Measurements from ENCODE around the gene LPP. TPM values are rescaled to one million over a fixed set of nuclear protein-coding genes. Genes with fewer than 3 reads are reported as not detected.

Gene LPP
- polyA plus RNA-seq, 4 donors: 17.0 to 31.8 (median 24.2) TPM

- no peak for DNase-seq (ENCODE audit: low read depth in 4 of 4, low spot score in 2 of 4)
Measured at GRCh38 chr3:188788621-188789081, 634.7 kb downstream of the LPP start.

DNA sequence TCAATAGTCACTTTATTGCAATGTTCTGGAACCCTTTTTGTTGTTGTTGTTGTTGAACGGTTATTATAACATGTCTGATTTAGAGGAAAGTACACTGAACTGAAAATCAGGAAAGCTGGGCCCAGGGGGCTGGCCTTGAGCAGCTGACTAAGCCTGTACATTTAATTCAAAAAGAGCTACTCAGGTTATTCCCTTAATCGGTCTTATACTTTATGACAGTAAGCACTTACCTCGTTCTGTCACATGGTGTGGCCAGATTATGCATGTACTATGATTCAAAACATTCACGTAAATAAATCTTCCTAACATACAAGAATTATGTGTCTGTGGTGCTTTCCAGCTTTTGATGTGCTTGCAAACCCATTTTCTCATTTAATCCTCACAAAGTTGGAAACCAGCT is 635.3 kb downstream of the LPP start:
- no peak for DNase-seq (ENCODE audit: low read depth in 4 of 4, low spot score in 2 of 4)

DNA sequence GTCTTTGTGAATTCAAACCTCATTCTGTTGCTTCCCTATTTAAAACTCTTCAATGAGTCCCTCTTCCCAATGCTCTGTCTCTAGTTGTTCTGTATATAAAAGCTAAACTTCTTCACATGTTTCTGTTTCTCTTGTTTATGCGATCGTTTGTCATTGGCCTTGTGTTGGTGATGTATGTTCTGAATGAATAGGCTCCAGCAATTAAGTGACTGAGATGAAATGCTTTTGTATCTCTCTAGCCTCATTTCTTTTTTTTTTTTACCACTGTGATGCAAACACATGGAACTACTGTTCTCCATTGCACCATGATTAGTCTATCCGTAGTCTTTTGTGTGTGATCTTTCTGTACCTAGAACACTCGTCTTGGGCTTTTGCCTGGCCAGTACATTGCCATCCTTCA is 637.4 kb downstream of the LPP start:
- DNase-seq (ENCODE audit: low read depth in 4 of 4, low spot score in 2 of 4): no peak

- no peak for DNase-seq (ENCODE audit: low read depth in 4 of 4, low spot score in 2 of 4)
Measured at GRCh38 chr3:188792793-188793192, 638.8 kb downstream of the LPP start.

GRCh38 chr3:188796122-188796631 is 642.2 kb downstream of the LPP start:
- no peak for DNase-seq (ENCODE audit: low read depth in 4 of 4, low spot score in 2 of 4)

DNA sequence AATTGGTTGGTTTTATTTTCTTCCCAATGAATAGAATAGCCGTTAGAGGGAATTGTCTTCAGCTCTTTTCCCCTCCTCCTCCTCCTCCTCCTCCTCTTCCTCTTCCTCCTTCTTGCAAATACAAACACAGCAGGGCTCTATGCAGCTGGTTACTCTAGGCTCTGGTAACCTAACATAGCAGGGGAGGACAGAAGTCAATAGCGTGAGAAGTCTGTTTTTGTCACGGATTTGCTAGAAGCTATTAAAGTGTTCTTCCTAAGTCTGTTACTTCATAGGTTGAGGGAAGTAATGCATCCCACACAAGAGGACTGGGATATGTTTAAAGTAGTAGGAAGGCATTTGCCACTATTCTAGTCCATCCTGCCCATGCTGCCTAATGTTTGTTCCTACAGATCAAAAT is 643.1 kb downstream of the LPP start:
- no peak for DNase-seq (ENCODE audit: low read depth in 4 of 4, low spot score in 2 of 4)

GRCh38 chr3:188798556-188799145 is 644.7 kb downstream of the LPP start:
- DNase-seq (ENCODE audit: low read depth in 4 of 4, low spot score in 2 of 4): peak in 1 of 4 donors; percentile 27

- DNase-seq (ENCODE audit: low read depth in 4 of 4, low spot score in 2 of 4): no peak
Measured at GRCh38 chr3:188801393-188801792, 647.4 kb downstream of the LPP start.

DNA sequence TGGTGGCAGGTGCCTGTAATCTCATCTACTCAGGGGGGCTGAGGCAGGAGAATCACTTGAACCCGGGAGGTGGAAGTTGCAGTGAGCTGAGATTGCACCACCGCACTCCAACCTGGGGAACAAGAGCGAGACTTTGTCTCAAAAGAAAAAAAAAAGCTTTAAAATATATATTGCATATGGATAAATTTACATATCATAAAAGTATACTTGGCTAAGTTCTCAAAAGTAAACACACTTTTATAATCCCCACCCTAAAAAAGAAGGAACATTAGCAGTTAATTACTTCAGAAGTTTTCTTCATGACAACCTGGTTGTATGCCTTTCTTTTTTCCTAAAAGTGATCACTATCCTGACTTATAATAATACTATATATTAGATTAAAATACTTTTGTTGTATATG is 648.7 kb downstream of the LPP start:
- no peak for DNase-seq (ENCODE audit: low read depth in 4 of 4, low spot score in 2 of 4)

GRCh38 chr3:188807006-188807405 is 653.0 kb downstream of the LPP start:
- no peak for DNase-seq (ENCODE audit: low read depth in 4 of 4, low spot score in 2 of 4)

DNA sequence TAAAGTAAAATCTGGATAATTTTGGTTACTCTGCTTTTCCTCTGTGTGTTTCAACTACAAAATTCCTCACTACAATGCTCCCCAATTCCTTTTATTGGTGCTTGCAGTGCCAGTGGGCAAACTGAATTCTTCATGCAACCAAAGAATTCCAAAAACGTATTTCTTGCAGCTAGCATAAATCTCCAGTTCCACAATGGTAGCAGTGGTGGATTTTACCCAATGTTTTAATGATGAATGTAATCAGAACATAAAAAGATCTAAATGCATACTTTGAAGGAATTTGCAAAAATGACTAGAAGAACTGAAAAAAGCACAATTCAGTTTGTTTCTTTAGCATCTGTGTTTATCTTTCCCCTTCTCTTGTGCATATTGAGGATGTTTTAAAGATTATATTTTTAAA is 658.2 kb downstream of the LPP start:
- no peak for DNase-seq (ENCODE audit: low read depth in 4 of 4, low spot score in 2 of 4)

GRCh38 chr3:188814581-188814980 is 660.6 kb downstream of the LPP start:
- no peak for DNase-seq (ENCODE audit: low read depth in 4 of 4, low spot score in 2 of 4)

DNA sequence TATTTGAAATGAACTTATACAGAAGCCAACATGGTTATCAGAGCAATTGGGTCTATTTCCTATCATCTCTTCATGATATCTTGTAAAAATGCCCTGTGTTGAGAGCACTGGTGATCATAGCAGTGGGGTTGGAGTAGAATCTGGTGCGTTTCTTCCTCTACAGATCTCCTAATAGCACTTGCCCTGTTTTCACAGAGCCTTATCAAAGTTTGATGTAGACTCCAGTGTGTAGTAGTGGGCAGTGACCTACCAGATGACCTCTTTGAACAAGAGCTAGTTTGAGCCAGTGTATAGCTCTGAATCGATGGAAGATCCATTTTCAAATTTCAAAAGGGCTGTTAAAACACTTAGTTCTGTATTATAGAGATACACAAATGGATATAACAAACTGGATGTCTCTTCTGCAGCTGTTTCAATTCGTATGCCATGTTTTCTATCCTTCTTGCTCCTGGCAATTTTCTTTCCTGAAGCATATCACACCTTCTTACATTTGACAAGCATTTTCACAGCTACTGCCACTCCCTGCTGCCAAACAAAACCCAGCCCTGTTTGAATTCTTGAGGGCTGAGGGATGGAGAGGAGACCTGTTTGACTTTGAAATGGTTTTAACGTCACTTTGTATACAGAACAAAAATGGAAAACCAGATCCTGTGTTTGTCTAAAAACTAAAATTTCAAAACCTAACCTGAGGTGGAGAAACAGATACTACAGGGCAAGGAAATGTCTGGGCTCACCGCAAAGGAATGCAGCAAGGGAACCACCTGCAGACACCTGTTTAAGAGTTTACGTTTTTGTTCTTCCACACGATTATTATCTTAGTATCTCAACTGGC is 663.4 kb downstream of the LPP start:
- DNase-seq (ENCODE audit: low read depth in 4 of 4, low spot score in 2 of 4): no peak

GRCh38 chr3:188817935-188818269 is 663.9 kb downstream of the LPP start:
- DNase-seq (ENCODE audit: low read depth in 4 of 4, low spot score in 2 of 4): no peak

DNA sequence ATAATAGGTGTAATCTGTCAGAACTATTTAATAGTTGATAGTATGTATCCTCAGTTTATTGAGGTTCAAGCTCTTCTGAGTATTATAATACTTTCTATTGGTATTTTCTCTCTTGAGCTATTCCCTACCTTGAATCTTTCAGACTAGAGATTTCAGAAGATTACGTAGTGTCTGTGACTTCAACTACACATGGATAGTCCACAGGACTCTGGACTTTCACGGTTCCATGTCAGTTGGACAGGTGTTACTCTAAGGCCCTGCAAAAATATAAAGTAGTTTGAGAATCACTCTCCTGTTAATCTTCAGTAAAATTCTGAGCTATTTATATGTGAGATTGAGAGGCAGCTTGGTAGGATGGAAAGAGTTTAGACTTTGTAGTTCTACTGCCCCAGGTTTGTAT is 664.3 kb downstream of the LPP start:
- DNase-seq (ENCODE audit: low read depth in 4 of 4, low spot score in 2 of 4): no peak

DNA sequence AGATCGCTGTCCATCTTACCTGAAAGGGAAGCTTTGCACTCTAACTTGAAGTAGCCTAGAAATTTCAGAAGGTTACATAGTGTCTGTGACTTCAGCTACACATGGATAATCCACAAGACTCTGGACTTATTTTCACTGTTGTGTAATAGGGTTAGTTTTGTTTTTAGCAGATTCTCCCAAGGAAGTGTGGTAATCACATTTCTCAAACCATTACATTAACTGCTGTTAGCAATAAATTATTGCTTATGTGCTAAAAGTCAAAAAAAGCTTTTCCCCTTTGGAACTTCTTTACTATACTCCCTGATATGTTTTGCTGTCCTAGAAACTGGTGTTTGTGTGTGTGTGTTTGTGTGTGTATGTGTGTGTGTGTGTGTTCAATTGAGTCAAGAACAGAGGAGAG is 666.0 kb downstream of the LPP start:
- no peak for DNase-seq (ENCODE audit: low read depth in 4 of 4, low spot score in 2 of 4)

GRCh38 chr3:188822004-188822403 is 668.0 kb downstream of the LPP start:
- no peak for DNase-seq (ENCODE audit: low read depth in 4 of 4, low spot score in 2 of 4)

- DNase-seq (ENCODE audit: low read depth in 4 of 4, low spot score in 2 of 4): no peak
Measured at GRCh38 chr3:188822411-188822810, 668.5 kb downstream of the LPP start.

GRCh38 chr3:188824566-188824965 is 670.6 kb downstream of the LPP start:
- no peak for DNase-seq (ENCODE audit: low read depth in 4 of 4, low spot score in 2 of 4)

GRCh38 chr3:188825901-188826300 is 671.9 kb downstream of the LPP start:
- DNase-seq (ENCODE audit: low read depth in 4 of 4, low spot score in 2 of 4): no peak

GRCh38 chr3:188826574-188826973 is 672.6 kb downstream of the LPP start:
- no peak for DNase-seq (ENCODE audit: low read depth in 4 of 4, low spot score in 2 of 4)

GRCh38 chr3:188827103-188827502 is 673.1 kb downstream of the LPP start:
- DNase-seq (ENCODE audit: low read depth in 4 of 4, low spot score in 2 of 4): no peak
